OCI-LY7 (cell line): ENCODE measurements around the gene CNTLN. TPM values are rescaled to one million over a fixed set of nuclear protein-coding genes. Genes with fewer than 3 reads are reported as not detected.

ENCODE experiments used
- BruUV-seq: library from RNA; stranded (reverse); fragments of 400-500 nt; replicated peaks from 2 replicates; lab custom pipeline; 2021; lab: Mats Ljungman, UMichigan
- CTCF ChIA-PET: fragments of 300-600 bp; sonication (Branson Sonifier 250); formaldehyde crosslinking; loops from one replicate; lab custom pipeline; 2022; ENCODE audit warnings: antibody characterized with exemption; ENCODE audit not compliant: unreplicated experiment; lab: Charles Lee
- POLR2A ChIA-PET: fragments of 300-600 bp; sonication (Branson Sonifier 250); formaldehyde crosslinking; loops from one replicate; lab custom pipeline; 2022; ENCODE audit warnings: antibody characterized with exemption; lab: Charles Lee
- DNase-seq: peaks from one replicate; pipeline ENCODE4 v3.0.0-alpha.2; 2015; ENCODE audit warnings: low spot score
- H2AFZ ChIP-seq: fragments of 200-600 bp; sonication (generic), shearing (Covaris generic); 2 replicates; pipeline ENCODE4 v1.6.1; 2014; ENCODE audit warnings: mild to moderate bottlenecking, antibody characterized with exemption, low read length, moderate library complexity
- H3K27ac ChIP-seq: fragments of 200-600 bp; sonication (generic); 2 replicates; pipeline ENCODE4 v1.5.1; 2014; ENCODE audit warnings: mixed run types, low read depth, mild to moderate bottlenecking, moderate library complexity, low read length, inconsistent platforms; ENCODE audit not compliant: poor library complexity, severe bottlenecking
- H3K36me3 ChIP-seq: fragments of 200-600 bp; sonication (generic); 2 replicates; pipeline ENCODE4 v1.6.1; 2014; ENCODE audit warnings: mild to moderate bottlenecking, antibody characterized with exemption, low read length, moderate library complexity, mixed read lengths; ENCODE audit not compliant: insufficient read depth
- H3K4me1 ChIP-seq: fragments of 200-600 bp; sonication (generic); 2 replicates; pipeline ENCODE4 v1.5.1; 2014; ENCODE audit warnings: mild to moderate bottlenecking, low read length; ENCODE audit not compliant: insufficient read depth, poor library complexity, severe bottlenecking
- H3K4me2 ChIP-seq: fragments of 200-600 bp; sonication (generic); 2 replicates; pipeline ENCODE4 v1.6.1; 2014; ENCODE audit warnings: mild to moderate bottlenecking, low read length
- H3K4me3 ChIP-seq: fragments of 200-600 bp; sonication (generic); 2 replicates; pipeline ENCODE4 v1.5.1; 2014; ENCODE audit warnings: mild to moderate bottlenecking, low read depth, low read length; ENCODE audit not compliant: poor library complexity, severe bottlenecking
- H3K79me2 ChIP-seq: fragments of 200-600 bp; sonication (generic); 2 replicates; pipeline ENCODE4 v1.6.1; 2016; ENCODE audit warnings: low read depth, mild to moderate bottlenecking, low read length, moderate library complexity, mixed read lengths; ENCODE audit not compliant: insufficient read depth
- H3K9me2 ChIP-seq: fragments of 200-600 bp; sonication (generic); 2 replicates; pipeline ENCODE4 v1.6.1; 2016; ENCODE audit warnings: mild to moderate bottlenecking, low read length, mixed read lengths; ENCODE audit not compliant: insufficient read depth
- H3K9me3 ChIP-seq: fragments of 200-600 bp; sonication (generic); 2 replicates; pipeline ENCODE4 v1.6.1; 2014; ENCODE audit warnings: mild to moderate bottlenecking, mixed run types, low read length, mixed read lengths
- H4K20me1 ChIP-seq: fragments of 200-600 bp; sonication (generic); 2 replicates; pipeline ENCODE4 v1.6.1; 2014; ENCODE audit warnings: mild to moderate bottlenecking, antibody characterized with exemption, low read length, moderate library complexity, mixed read lengths; ENCODE audit not compliant: insufficient read depth
- CTCF ChIP-seq: fragments of 200-600 bp; sonication (generic); conservative IDR thresholded peaks from 2 replicates; pipeline ENCODE4 v1.5.1; 2014; ENCODE audit warnings: mild to moderate bottlenecking, antibody characterized with exemption, low read length, moderate library complexity, mixed read lengths
- EZH2phosphoT487 ChIP-seq: fragments of 200-600 bp; sonication (generic); IDR thresholded peaks from 2 replicates; pipeline ENCODE4 v1.6.1; 2018; ENCODE audit warnings: low read depth, borderline replicate concordance, mild to moderate bottlenecking, mixed run types, antibody characterized with exemption, low read length, moderate library complexity, mixed read lengths
- intact Hi-C: fragments of 100-400 bp; cut with micrococcal nuclease; formaldehyde crosslinking; loops from one replicate; pipeline ENCODE4 v1.10.0; 2022; ENCODE audit not compliant: unreplicated experiment
- small RNA-seq: library from RNA; depleted of rRNA; stranded (forward); fragments of <200 nt; gene quantifications from one replicate; pipeline ENCODE3, GENCODE V24; 2014
- total RNA-seq, 2 experiments: library from RNA; depleted of rRNA in 1 of 2; stranded (reverse); fragments of >200 nt in 1 of 2; shearing (Covaris generic) in 1 of 2; gene quantifications; 2 replicates each; pipeline ENCODE4 v1.2.3, GENCODE V29; 2014 to 2022

The CNTLN gene
- total RNA-seq, 2 experiments from 2014 or later, result not detected

GRCh38 chr9:17535176-17535575 lies 400.3 kb downstream of the CNTLN start:
- Histone ChIP-seq H3K36me3 (no peaks in the 10 kb centered on the region), H3K4me1 (no peaks in the 10 kb centered on the region), H3K79me2 (no peaks in the 10 kb centered on the region), H2AFZ (no peak overlapping the region), H3K4me2 (no peak overlapping the region), H3K27ac (no peak overlapping the region), H3K4me3 (no peak overlapping the region), H3K9me3 (no peaks in the 10 kb centered on the region), H4K20me1 (no peaks in the 10 kb centered on the region), H3K9me2 (no peaks in the 10 kb centered on the region)
- BruUV-seq, result no TSS peak
- no peak for DNase-seq
- ChIA-PET CTCF (no interaction called here), POLR2A (no interaction called here)
- intact Hi-C loops, result loop anchor here (10.0 kb wide), 1 partner anchor 80 kb away; no protein-coding TSS in a partner anchor
- TF ChIP-seq EZH2phosphoT487 (no peak), CTCF (no peak)

GRCh38 chr9:17536027-17536426 lies 401.2 kb downstream of the CNTLN start:
- H3K9me3 ChIP-seq, result no peaks in the 10 kb centered on the region
- no peaks in the 10 kb centered on the region for H4K20me1 ChIP-seq
- H3K79me2 ChIP-seq, result no peaks in the 10 kb centered on the region
- no peaks in the 10 kb centered on the region for H3K4me1 ChIP-seq
- CTCF ChIA-PET, result no interaction called here
- BruUV-seq, result no TSS peak
- H3K4me2 ChIP-seq, result no peak overlapping the region
- H3K27ac ChIP-seq, result no peak overlapping the region
- no peaks in the 10 kb centered on the region for H3K36me3 ChIP-seq
- intact Hi-C loops, result loop anchor here (10.0 kb wide), 1 partner anchor 79 kb away; no protein-coding TSS in a partner anchor
- no peaks in the 10 kb centered on the region for H3K9me2 ChIP-seq
- no peak for DNase-seq
- TF ChIP-seq EZH2phosphoT487 (no peak), CTCF (no peak)
- H2AFZ ChIP-seq, result no peak overlapping the region
- POLR2A ChIA-PET, result no interaction called here
- H3K4me3 ChIP-seq, result no peak overlapping the region

GRCh38 chr9:17551023-17551422 lies 416.2 kb downstream of the CNTLN start:
- POLR2A ChIA-PET, result no interaction called here
- Histone ChIP-seq H3K36me3 (no peaks in the 10 kb centered on the region), H3K4me3 (no peak overlapping the region), H3K4me2 (no peak overlapping the region), H3K4me1 (no peaks in the 10 kb centered on the region), H4K20me1 (no peaks in the 10 kb centered on the region), H2AFZ (no peak overlapping the region), H3K79me2 (no peaks in the 10 kb centered on the region), H3K9me3 (no peaks in the 10 kb centered on the region), H3K27ac (no peak overlapping the region), H3K9me2 (no peaks in the 10 kb centered on the region)
- intact Hi-C loops, result no loop called here
- DNase-seq, result no peak
- TF ChIP-seq EZH2phosphoT487 (no peak), CTCF (no peak)
- CTCF ChIA-PET, result no interaction called here
- BruUV-seq, result no TSS peak

Small RNAs within 50 kb of the gene (small RNA-seq; reads per million reads assigned to genes)
- not detected for gene RPS29P33
